ENCODE data around the gene INS. TPM values are rescaled to one million over a fixed set of nuclear protein-coding genes. Genes with fewer than 3 reads are reported as not detected.

Gene INS
- total and polyA plus RNA-seq, 2 of the 13 experiments (the other 11 are each of a cell fraction or from before 2014, with no cell fraction given) = not detected

DNA sequence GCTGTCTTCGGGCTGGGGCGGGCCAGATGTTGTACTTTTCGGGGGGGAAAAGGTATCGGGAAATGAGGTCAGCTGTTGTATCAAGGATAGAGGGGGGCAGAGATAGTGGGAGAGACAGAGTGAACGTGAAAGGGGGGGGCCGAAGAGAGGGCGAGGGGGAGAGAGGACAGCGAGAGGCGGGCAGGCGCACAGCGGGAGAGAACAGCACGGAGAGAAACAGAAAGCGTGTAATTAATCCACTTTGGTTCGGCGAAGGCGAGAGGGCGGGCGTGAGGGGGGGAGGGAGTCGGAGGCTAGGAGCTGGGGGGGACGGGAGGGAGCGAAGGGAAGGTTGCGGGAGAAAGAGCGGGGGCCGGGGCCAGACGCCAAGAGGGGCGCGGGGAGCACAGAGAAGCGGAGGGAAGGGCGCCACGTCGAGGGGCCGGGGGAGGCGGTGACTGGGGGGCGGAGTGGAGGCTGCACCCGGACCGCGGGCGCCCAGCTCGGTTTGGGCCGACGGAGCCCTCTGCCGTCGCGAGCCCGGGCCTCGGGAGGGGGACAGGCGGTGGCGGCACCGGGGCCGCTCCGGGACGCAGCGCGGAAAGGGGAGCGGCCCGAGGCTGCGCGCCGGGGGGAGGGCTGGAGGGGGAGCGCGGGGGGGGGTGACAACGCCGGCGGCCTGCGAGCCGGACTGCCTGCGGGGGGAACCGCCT lies 22.4 kb downstream of the INS start (continued):
- TF ChIP-seq SP1 (IDR thresholded peaks at IDR 0.05) = no peak
- no peak for TF ChIP-seq SP1 (CRISPR knock-in tag; IDR thresholded peaks at IDR 0.05)
- TF ChIP-seq MYPOP (CRISPR knock-in tag; IDR thresholded peaks at IDR 0.05) = peak; percentile 44; the same call in 1 of the 2 replicates
- TF ChIP-seq BCL3 (CRISPR knock-in tag; IDR thresholded peaks at IDR 0.05) = no peak
- 0 out of 2 replicates have a peak, but pooled peaks have one; percentile 31 for TF ChIP-seq ARID4A (CRISPR knock-in tag; IDR thresholded peaks at IDR 0.05; ENCODE audit: borderline replicate concordance)
- no peak for TF ChIP-seq IRF9 (CRISPR knock-in tag; IDR thresholded peaks at IDR 0.05; ENCODE audit: borderline replicate concordance)

Measured in HepG2 (cell line).